ENCODE measurements around the gene MCTP2. TPM values are rescaled to one million over a fixed set of nuclear protein-coding genes. Genes with fewer than 3 reads are reported as not detected.

The MCTP2 gene
- polyA plus RNA-seq, 1 experiment, result 9.5 TPM

DNA sequence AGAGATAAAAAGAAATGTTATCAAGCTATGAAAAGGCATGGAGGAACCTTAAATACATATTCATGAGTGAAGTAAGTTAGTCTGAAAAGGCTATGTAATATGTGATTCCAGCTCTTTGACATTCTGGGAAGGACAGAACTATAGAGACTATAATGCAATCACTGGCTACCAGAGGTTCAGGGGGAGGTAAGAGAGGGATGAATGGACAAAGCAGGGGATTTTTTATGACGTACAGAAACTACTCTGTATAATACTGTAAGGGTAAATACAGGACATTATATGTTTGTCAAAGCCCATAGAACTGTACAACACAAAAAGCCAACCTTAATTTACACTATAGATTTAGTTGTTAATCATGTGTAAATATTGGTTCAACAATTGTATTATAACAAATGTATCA lies 46.1 kb downstream of the MCTP2 start:
- ChIA-PET POLR2A (no interaction called here), CTCF (interaction anchor here (0.6 to 1.0 kb wide), 2 partner anchors 8 to 13 kb away, joined by 3 to 6 read pairs; no protein-coding TSS in a partner anchor)
- H3K4me3 ChIP-seq (ENCODE audit: low read depth, low read length), result no peak overlapping the region
- H3K36me3 ChIP-seq (ENCODE audit: control insufficient read depth, insufficient read depth, low read length), result no peaks in the 10 kb centered on the region
- TF ChIP-seq, protein P1, sequence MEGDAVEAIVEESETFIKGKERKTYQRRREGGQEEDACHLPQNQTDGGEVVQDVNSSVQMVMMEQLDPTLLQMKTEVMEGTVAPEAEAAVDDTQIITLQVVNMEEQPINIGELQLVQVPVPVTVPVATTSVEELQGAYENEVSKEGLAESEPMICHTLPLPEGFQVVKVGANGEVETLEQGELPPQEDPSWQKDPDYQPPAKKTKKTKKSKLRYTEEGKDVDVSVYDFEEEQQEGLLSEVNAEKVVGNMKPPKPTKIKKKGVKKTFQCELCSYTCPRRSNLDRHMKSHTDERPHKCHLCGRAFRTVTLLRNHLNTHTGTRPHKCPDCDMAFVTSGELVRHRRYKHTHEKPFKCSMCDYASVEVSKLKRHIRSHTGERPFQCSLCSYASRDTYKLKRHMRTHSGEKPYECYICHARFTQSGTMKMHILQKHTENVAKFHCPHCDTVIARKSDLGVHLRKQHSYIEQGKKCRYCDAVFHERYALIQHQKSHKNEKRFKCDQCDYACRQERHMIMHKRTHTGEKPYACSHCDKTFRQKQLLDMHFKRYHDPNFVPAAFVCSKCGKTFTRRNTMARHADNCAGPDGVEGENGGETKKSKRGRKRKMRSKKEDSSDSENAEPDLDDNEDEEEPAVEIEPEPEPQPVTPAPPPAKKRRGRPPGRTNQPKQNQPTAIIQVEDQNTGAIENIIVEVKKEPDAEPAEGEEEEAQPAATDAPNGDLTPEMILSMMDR (IDR thresholded peaks at IDR 0.05; ENCODE audit: insufficient read depth, low read depth, low read length), result no peak
- no peaks in the 10 kb centered on the region for H3K27me3 ChIP-seq (ENCODE audit: control insufficient read depth, insufficient read depth, low read length)
- DNase-seq (ENCODE audit: low read depth), result no peak

DNA sequence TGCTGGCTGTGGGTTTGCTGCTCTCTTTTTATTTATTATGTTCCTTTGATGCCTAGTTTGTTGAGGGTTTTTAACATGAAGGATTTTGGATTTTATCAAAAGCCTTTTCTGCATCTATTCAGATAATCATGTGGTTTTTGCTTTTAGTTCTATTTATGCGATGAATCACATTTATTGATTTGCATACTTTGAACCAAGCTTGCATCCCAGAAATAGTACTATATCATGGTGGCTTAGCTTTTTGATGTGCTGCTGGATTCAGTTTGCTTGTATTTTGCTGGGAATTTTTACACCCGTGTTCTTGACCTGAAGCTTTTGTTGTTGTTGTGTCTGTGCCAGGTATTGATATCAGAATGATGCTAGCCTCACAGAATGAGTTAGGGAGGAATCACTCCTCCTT lies 48.4 kb downstream of the MCTP2 start:
- no peak for DNase-seq (ENCODE audit: low read depth)
- Histone ChIP-seq H3K36me3 (ENCODE audit: control insufficient read depth, insufficient read depth, low read length) (no peaks in the 10 kb centered on the region), H3K4me3 (ENCODE audit: low read depth, low read length) (no peak overlapping the region), H3K27me3 (ENCODE audit: control insufficient read depth, insufficient read depth, low read length) (no peaks in the 10 kb centered on the region)
- POLR2A ChIA-PET, result no interaction called here
- TF ChIP-seq, protein P1 (IDR thresholded peaks at IDR 0.05; ENCODE audit: insufficient read depth, low read depth, low read length), result no peak
- CTCF ChIA-PET, result no interaction called here

DNA sequence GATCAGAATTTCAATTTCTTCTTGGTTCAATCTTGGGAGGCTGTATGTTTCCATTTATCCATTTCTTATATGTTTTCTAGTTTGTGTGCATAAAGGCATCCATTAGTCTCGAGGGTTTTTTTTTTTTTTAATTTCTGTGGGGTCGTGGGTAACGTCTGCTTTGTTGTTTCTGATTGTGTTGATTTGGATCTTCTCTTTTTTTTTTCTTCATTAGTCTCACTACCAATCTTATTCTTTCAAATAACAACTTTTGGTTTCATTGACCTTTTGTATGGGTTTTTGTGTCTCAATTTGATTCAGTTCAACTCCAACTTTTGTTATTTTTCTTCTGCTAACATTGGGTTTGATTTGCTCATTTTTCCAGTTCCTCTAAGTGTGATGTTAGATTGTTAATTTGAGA lies 48.9 kb downstream of the MCTP2 start:
- no peaks in the 10 kb centered on the region for H3K36me3 ChIP-seq (ENCODE audit: control insufficient read depth, insufficient read depth, low read length)
- POLR2A ChIA-PET, result no interaction called here
- H3K4me3 ChIP-seq (ENCODE audit: low read depth, low read length), result no peak overlapping the region
- no peak for DNase-seq (ENCODE audit: low read depth)
- TF ChIP-seq, protein P1 (IDR thresholded peaks at IDR 0.05; ENCODE audit: insufficient read depth, low read depth, low read length), result no peak
- H3K27me3 ChIP-seq (ENCODE audit: control insufficient read depth, insufficient read depth, low read length), result no peaks in the 10 kb centered on the region
- CTCF ChIA-PET, result no interaction called here

DNA sequence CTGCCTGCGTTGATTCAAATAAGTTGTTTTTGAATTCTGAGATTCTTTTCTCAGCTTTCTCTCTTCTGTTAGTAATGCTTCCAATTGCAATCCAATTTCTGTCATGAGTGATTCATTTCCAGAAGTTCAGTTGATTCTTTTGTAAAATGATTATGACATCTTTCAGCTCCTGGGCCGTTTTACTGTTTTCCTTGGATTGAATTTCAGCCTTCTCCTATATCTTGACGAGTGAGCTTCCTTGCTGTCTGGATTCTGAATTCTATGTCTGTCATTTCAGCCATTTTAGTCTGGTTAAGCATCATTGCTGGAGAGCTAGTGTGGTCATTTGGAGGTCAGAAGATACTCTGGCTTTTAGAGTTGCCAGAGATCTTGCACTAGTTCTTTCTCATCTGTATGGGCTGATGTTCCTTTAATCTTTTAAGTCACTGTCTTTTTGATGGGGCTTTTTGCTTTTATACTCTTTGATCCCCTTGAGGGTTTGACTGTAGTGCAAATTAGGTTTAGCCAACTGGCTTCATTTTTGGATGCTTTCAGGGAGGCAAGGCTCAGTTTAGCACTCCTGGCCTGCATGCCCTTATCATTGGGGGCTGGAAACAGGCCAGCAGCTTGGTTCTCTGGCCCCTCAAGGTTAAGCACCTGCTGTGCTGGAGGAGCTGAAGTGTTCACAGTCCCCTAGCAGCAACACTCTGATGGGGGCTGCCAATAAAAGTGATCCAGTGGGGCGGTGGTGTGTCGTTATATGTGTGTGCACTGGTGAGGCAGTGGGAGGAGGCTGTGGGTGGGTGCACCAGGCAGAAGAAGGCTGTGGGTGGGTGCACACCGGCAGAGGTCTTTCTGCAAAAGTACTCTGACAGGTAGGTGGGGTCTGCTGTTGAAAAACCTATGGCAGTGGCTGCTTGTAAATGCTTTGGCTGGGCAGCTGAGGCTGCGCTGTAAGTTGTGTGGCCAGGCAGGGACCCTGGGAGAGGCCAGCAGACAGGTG lies 51.2 kb downstream of the MCTP2 start:
- no peak overlapping the region for H3K4me3 ChIP-seq (ENCODE audit: low read depth, low read length)
- POLR2A ChIA-PET, result no interaction called here
- TF ChIP-seq, protein P1 (IDR thresholded peaks at IDR 0.05; ENCODE audit: insufficient read depth, low read depth, low read length), result no peak
- DNase-seq (ENCODE audit: low read depth), result no peak
- no peaks in the 10 kb centered on the region for H3K27me3 ChIP-seq (ENCODE audit: control insufficient read depth, insufficient read depth, low read length)
- CTCF ChIA-PET, result interaction anchor here (2.1 kb wide), 1 partner anchor 42 kb away, joined by 5 read pairs; no protein-coding TSS in a partner anchor
- H3K36me3 ChIP-seq (ENCODE audit: control insufficient read depth, insufficient read depth, low read length), result no peaks in the 10 kb centered on the region

DNA sequence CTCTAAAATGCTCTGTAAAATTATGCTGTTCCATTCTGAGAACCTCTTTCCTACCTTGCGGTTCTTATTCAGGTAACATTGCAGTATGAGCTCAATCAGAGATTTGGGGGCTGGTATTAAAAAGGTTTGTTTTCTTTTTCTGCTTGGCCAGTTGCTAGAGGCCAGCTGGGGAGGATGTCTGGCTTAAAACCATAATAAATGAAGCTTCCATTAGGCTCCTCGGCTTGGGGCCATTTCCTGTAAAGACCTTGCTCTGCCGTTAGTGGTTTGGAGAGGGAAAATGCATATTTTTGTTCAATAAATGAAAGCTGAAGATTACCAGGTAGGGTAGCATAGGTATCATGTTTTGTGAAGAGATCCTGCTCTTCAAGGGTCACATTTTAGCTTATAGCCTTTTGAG lies 55.2 kb downstream of the MCTP2 start:
- ChIA-PET CTCF (interaction anchor here (1.2 to 1.7 kb wide), 5 partner anchors 10 to 122 kb away, joined by 3 to 6 read pairs (median 3); no protein-coding TSS in a partner anchor), POLR2A (no interaction called here)
- no peak overlapping the region for H3K4me3 ChIP-seq (ENCODE audit: low read depth, low read length)

More for the DNA sequence above, 55.2 kb downstream of the MCTP2 start:
- no peak for DNase-seq (ENCODE audit: low read depth)
- Histone ChIP-seq H3K27me3 (ENCODE audit: control insufficient read depth, insufficient read depth, low read length) (no peaks in the 10 kb centered on the region), H3K36me3 (ENCODE audit: control insufficient read depth, insufficient read depth, low read length) (no peaks in the 10 kb centered on the region)
- TF ChIP-seq, protein P1 (IDR thresholded peaks at IDR 0.05; ENCODE audit: insufficient read depth, low read depth, low read length), result no peak

All from BJ (cell line).